NOMO-1 treated with DMSO at 0.1 percent for 48 hours (cell line): ENCODE results near the gene GPRIN1.
A peak's percentile ranks its signal among the peaks of the same experiment; 100 is the strongest.

Source experiments
- DNase-seq: peaks from one replicate; lab custom pipeline; 2025; ENCODE audit not compliant: unreplicated experiment; lab: John Stamatoyannopoulos, UW

Gene GPRIN1

DNA sequence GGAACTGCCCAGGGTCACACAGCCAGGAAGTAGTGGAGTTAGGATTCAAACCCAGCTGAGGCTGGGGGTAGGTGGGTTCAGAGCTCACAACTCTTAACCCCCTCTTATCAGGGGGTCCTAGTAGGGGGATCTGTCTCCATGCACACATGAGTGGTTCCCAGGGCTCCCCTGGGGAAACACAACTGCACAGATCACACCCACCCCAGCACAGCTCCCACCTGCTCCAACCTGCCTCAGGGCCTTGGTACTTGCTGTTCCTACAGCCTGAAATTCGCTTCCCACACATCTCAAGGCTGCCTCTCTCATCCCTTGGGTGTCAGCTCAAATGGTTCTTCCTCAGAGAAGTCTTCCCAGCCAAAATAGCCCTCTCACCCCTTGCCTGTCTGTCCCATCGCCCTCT is 15.6 kb upstream of the GPRIN1 start:
- DNase-seq: no peak

DNA sequence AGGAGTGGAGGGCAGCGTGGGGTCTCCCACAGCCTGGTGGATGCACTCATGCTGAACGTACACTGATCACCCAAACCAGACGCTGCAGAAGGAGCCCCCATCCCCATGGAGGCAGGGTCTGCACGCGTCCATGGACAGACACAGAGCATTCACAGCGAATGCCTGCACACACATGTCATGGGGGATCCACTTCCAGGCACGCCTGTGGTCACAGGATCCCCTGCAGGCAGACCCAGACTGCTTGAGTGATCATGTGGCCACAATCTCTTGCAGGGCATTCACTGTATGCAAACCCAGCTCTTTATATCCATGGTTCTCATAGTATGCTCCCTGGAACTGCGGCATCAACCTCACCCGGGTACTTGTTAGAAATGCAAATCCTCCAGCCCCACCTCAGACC is 15.0 kb upstream of the GPRIN1 start:
- no peak for DNase-seq

DNA sequence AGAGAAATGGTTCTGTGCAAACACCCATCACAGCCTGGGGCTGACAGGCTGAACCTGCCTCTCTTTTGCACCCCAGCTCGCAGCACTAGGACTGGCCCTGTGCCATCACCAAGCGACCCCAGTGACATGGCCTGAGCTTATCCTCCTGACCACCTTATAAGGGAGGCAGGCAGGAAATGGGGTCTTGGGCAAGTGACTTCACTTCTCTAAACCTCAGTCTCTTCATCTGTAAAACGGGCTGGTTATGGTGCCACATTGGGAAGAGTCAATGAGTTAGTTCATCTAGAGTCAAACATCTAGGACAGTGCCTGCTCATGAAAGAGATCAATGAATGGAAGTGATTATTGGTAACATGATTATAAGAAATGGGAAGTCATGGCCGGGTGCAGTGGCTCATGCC is 14.2 kb upstream of the GPRIN1 start:
- DNase-seq: no peak

DNA sequence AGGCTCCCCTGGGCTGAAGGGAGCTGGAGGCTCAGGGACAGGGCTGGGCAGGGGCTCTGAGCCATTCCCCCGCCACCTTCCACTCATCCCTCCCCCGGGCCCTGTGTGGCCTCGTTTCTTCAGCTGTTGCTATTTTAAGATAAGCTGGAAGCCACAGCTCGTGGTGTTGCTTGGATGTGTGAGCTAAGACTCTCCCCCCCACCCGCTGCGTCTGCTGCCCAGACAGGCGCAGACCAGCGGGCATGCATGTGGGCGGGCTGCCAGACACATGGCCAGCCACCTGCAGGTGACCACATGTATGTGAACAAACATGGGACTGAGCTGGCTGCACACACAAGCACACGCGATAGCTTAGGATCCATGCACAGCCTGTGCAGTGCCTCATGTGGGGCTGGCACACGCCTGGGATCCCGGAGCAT is 11.7 kb upstream of the GPRIN1 start:
- no peak for DNase-seq

DNA sequence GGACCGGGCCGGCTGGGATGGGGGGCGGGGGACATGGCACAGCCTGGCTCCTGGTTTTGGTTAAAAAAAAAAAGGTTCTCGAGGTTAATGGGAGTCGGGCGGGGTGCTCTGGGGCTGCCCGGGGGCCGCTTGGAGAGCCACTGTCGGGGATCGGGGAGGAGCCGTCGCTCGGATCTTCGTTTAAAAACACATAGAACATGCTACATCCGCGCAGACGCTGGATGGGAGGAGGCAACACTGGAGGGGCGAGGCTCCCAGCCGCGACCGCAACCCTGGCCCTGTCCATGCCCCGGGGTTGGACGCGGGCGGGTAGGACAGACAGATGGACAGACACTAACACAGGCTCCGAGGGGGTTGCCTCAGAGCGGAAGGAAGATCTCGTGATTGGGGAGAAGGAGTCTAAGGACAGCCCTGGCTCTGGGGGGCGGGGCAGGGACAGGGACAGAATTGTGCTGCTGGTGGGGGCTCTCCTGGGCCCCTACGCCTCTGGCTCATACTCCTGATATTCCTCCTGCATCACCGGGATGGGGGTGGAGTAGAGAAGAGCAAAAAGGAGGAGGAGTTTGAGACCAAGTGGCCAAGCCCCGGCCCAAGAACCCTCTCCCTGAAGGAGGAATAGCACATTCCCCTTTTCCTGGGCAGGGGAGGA is 10.5 kb upstream of the GPRIN1 start:
- DNase-seq: no peak

- no peak for DNase-seq
Observed at GRCh38 chr5:176619569-176620332, 9.8 kb upstream of the GPRIN1 start.

DNA sequence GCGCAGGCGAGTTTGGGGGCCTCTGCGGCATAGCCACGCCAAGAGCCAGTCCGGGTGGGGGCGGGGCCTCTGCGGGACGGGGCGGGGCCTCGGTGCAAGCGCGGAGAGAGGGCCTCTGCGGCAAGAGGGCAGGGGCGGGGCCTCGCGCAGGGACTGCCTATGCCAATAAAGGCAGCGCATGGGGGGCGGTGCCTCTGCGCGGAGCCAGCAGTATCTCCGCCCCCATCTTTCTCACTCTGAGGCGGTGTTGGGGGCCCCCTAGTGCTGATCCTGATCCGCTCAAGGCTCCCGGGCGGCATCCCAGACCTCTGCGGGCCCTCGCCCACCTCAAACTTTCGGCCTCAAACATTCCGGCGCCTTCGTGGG is 9.2 kb upstream of the GPRIN1 start:
- peak; percentile 52 for DNase-seq

GRCh38 chr5:176618783-176619182 is 8.8 kb upstream of the GPRIN1 start:
- DNase-seq: no peak

GRCh38 chr5:176616511-176616910 is 6.6 kb upstream of the GPRIN1 start:
- DNase-seq: no peak

DNA sequence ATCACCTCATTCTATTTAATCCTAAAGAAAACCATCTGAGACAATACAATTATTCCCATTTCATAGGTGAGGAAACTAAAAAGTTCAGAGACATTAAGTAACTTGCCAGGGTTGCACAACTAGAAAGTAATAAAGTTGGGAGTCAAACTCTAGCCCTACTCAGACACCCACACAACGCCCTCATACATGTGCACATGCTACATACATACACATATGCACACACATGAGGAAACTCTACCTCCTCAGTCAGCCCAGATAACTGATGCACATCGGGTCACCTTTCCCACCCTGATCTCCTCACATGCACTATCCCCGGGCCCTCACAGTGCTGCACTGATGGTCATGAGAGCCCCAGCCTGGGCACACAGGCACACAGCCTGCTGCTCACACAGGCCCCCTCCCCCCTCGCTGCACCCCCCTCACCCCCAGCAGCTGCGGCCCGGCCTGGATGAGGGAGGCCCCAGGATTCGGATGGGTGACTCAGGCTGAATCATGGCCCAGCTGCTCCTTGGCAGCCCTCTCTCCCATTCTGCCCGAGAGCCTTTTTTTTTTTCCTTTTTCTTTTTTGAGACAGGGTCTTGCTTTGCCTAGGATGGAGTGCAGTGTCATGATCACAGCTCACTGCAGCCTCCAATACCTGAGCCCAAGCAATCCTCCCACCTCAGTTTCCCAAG is 5.0 kb upstream of the GPRIN1 start:
- no peak for DNase-seq

DNA sequence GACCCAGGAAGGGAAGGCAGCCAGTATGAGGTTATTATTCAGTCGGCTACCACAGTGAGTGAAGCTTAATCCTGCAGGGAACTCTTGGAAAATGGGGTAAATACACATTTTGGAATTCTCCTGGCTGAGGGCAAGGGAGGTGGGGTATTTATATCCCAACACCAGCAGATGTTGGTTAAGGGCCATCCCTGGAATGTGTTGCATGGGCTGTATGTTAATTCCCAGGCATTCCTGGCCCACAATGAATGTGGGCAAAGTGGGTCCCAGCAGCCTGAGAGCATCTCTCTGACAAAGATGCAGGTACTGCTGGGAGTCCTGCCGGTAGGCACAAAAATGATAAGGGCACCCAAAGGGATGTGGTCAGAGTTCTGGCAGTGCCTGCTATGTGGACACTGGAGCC is 2.9 kb upstream of the GPRIN1 start:
- no peak for DNase-seq

GRCh38 chr5:176612008-176612407 is 2.1 kb upstream of the GPRIN1 start:
- DNase-seq: no peak

- DNase-seq: peak; percentile 71
Observed at GRCh38 chr5:176611435-176611834, 1.5 kb upstream of the GPRIN1 start.

GRCh38 chr5:176610435-176610773 is 448 bp upstream of the GPRIN1 start:
- DNase-seq: no peak

GRCh38 chr5:176608937-176609723 is 826 bp downstream of the GPRIN1 start:
- DNase-seq: no peak

DNA sequence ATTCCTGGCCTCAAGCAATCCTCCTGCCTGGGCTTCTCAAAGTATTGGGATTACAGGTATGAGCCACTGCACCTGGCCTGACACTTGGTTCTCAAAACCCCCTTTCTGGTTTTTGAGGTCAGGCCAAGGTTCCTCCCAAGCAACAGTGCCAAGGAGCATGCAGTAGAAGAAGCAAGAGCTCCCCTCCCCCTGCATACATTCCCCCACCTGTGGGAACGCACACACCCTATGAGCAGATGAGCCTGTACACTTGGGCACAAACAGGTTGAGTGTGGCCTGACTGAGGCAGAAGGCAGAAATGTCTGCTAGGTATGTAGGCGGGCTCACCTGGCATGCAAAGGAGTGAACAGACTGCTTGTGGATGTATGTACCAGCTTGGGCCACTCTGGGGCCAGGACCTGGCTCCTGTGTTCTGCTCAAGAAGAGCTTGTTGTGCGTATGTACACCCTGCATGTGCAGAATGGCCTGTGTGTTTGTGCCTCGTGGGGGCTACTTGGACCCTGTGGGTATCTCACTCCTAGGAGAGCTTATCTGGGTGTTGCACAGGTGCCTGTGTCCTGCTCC is 1.7 kb downstream of the GPRIN1 start:
- no peak for DNase-seq

GRCh38 chr5:176606875-176607274 is 3.1 kb downstream of the GPRIN1 start:
- DNase-seq: no peak

GRCh38 chr5:176606032-176606431 is 3.9 kb downstream of the GPRIN1 start:
- no peak for DNase-seq

GRCh38 chr5:176603091-176603490 is 6.9 kb downstream of the GPRIN1 start:
- DNase-seq: no peak

DNA sequence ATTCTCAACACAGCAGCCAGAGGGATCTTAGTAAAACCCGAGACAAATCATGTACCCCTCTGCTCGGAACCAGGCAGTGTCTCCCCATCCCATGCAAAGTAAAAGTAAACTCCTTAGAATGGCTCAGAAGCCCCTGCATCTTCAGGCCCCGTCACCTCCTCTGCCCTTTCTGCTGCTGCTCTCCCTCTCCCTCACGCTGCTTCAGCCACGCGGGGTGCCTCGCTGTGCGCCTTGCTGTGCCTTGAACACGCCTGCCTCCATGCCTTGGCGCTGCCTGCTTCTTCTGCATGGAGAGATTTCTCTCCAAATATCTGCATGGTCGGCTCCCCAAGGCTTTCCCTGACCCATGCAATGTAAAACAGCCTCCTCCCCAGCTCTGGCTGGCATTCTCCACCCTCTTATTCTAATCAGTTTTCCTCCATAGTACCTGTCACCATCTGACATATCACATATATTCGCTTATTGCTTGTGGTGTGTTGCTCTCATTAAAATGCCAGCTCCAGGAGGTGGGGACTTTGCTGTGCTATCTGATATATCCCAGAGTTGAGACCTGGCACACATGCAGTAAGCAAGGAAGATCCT is 8.0 kb downstream of the GPRIN1 start:
- no peak for DNase-seq
